ENCODE measurements around the gene TMPRSS4.

Gene TMPRSS4

GRCh38 chr11:118138839-118139420 is 62.1 kb downstream of the TMPRSS4 start:
- no peak for DNase-seq

- DNase-seq, result no peak
These were observed 62.7 kb downstream of the TMPRSS4 start for GRCh38 chr11:118139578-118139977.

GRCh38 chr11:118142081-118142480 is 65.2 kb downstream of the TMPRSS4 start:
- no peak for DNase-seq

GRCh38 chr11:118142809-118143208 is 65.9 kb downstream of the TMPRSS4 start:
- DNase-seq, result no peak

- no peak for DNase-seq
These were observed 66.8 kb downstream of the TMPRSS4 start for GRCh38 chr11:118143661-118144185.

GRCh38 chr11:118144301-118145268 is 67.7 kb downstream of the TMPRSS4 start:
- no peak for DNase-seq

GRCh38 chr11:118145285-118146227 is 68.7 kb downstream of the TMPRSS4 start:
- peak; percentile 77 for DNase-seq

- DNase-seq, result no peak
These were observed 69.7 kb downstream of the TMPRSS4 start for GRCh38 chr11:118146554-118146953.

GRCh38 chr11:118147502-118147901 is 70.6 kb downstream of the TMPRSS4 start:
- no peak for DNase-seq

GRCh38 chr11:118148240-118148639 is 71.4 kb downstream of the TMPRSS4 start:
- DNase-seq, result no peak

GRCh38 chr11:118148856-118149255 is 72.0 kb downstream of the TMPRSS4 start:
- no peak for DNase-seq

GRCh38 chr11:118149493-118149892 is 72.6 kb downstream of the TMPRSS4 start:
- DNase-seq, result no peak

- no peak for DNase-seq
These were observed 74.6 kb downstream of the TMPRSS4 start for GRCh38 chr11:118151431-118151830.

GRCh38 chr11:118152020-118152551 is 75.2 kb downstream of the TMPRSS4 start:
- no peak for DNase-seq

GRCh38 chr11:118152552-118153471 is 75.9 kb downstream of the TMPRSS4 start, which contains the start of gene SCN4B:
TSS of gene SCN4B (minus strand) at chr11:118152823. CDS start at chr11:118152673, 150 bp downstream.
- DNase-seq, result peak; percentile 58

GRCh38 chr11:118153516-118153915 is 76.6 kb downstream of the TMPRSS4 start:
- DNase-seq, result no peak

GRCh38 chr11:118153976-118154375 is 77.1 kb downstream of the TMPRSS4 start:
- no peak for DNase-seq

- DNase-seq, result no peak
These were observed 77.8 kb downstream of the TMPRSS4 start for GRCh38 chr11:118154641-118155040.

- DNase-seq, result no peak
These were observed 79.1 kb downstream of the TMPRSS4 start for GRCh38 chr11:118155776-118156530.

GRCh38 chr11:118156531-118157185 is 79.8 kb downstream of the TMPRSS4 start:
- peak; percentile 22 for DNase-seq

All from NCI-H2107 (cell line).